IPS-11a (cell line): ENCODE results near the gene ERBIN.
"Not testable (repeated sequence)": the region's sequence is repeated elsewhere in the genome, so short reads cannot be mapped to it uniquely, and the experiment has no call there.

Source experiments
- H3K4me3 ChIP-seq: one replicate; pipeline ENCODE4 v1.5.1; 2013; ENCODE audit warnings: low read depth, low read length, control low read depth

Gene ERBIN

GRCh38 chr5:65916636-65917035, 9.7 kb upstream of the ERBIN start:
- H3K4me3 ChIP-seq = no peak overlapping the region

- no peak overlapping the region for H3K4me3 ChIP-seq
These were observed 6.6 kb upstream of the ERBIN start for GRCh38 chr5:65919773-65920172.

DNA sequence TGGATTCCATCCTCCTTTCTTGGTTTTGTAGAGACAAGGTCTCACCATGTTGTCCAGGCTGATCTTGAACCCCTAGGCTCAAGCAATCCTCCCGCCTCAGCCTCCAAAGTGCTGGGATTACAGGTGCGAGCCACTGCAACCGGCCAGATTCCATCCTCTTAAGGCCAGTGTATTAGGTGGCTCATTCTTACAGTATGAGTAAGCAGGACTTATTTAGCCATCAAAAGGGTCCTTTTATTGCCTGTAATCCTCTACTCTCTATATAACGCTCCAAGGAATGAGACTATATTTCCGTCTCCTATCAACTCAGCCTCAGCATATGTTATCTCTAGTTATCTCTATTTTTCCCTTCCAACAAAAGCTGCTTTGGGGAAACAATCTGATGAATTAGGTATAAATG, 3.0 kb upstream of the ERBIN start:
- H3K4me3 ChIP-seq = no peak overlapping the region

DNA sequence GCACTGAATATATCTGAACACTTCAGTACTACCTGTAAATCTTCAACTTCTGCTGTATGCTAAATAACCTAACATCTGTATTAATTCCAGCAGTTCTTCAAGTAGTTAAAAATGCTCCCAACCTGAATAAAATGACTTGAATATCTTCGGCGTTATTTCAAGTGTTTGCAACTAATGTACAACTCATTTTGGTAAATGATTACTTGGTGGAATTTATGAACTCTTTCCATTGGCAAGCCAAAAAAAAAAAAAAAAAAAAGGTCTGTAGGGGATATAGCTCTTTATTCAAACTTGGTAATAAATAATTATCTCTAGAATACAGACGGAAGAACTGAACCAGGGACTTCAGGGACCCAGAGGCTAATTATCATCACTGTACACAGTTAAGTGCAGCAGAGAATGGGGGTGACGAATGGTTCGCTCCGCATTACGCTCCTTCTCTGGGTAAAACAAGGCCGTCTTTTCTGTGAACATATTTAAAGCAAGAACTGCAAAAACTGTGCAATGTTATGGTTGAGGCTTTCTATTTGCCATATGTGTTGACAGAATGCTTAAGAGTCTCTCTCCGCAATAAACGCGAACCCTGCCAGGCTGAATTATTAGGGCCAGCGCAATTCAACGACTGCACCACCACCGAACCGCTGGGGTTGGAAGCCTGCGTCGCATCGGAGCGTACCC, 1.9 kb upstream of the ERBIN start:
- peak overlapping the region; percentile 81 for H3K4me3 ChIP-seq

DNA sequence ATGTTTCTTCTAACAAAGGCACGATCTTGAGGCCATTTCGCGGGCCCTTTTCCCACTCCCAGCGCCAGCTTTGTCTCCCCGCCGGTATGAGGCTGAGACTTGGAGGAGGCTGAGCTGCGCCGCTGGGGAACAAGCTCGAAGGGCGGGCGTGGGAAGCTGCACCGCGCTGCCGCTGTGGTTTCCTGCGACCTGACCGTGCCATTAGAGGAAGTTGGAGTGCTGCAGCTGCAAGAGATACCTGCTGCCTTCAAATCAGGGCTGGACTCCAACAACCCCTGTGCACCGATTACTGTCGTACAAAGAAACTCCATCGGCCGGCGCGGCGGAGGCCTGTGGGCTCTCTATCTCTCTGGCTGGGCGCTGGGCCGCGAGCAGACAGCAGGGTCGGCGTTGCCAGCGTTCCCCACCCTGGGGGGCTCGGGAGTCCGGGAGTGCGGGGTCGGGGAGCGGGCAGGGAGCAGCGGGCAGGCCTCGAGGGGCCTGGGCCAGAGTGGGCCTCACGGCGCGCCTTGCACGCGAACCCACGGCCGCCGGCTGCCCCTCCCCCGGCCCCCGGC, 1.3 kb upstream of the ERBIN start:
- peak overlapping the region; percentile 81 for H3K4me3 ChIP-seq

GRCh38 chr5:65925601-65926275, 637 bp upstream of the ERBIN start:
- peak overlapping the region; percentile 90 for H3K4me3 ChIP-seq

DNA sequence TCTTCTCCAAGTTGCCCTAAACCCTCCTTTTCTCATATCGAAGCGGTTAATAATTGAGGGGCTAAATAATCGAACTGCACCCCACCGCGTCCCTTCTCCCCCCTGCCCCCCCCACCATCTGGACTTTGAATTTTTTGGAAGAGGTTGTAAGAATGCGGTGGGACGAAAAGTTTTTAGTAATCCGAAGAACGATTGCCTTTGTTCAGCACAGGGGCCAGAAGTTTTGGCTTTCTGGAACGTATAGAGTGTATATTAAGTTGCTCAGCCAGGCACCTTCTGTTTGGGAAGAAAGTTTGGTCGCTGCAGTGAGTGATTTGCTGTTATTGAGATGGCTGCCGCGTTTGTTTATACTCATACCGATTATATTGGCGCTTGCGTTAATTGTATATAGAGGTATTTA, 518 bp downstream of the ERBIN start:
- peak overlapping the region; percentile 90 for H3K4me3 ChIP-seq

DNA sequence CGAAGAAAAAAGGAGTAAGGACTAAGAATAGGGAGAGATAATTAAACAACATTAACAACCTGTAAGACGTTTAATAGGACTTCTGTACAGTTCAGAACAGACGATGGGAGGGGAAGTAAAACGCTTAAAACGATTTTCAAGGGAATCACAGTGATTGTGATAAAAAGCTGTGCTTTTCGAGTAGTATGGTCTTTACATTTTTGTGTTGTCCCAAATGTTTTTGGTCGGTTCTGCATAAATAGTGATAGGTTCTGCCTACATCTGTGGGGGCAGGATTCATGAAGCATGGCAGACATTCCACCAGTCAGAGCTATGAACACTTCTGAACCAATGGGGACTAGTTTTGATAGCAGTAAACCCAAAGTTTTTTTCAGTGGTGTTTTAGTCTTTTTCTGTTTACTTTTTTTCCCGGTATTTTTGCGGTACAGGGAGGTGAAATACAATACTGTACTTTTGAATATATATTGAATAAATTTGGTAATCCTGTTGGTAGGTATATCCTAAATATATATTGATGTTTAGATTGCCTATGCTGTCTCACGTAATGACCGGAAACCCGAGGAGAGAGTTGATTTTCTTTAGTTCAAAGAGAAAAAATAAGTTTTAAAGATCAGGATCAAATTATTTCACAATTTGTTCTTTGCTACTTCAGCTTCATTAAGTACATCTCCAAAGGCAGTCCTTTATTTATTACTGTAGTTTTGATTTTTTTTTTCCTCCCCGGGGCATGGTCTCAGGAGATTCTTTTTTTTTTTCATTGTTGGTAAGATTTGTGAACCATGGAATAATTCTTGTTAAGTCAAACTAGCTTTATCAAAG, 1.3 kb downstream of the ERBIN start:
- peak overlapping the region; percentile 90 for H3K4me3 ChIP-seq

DNA sequence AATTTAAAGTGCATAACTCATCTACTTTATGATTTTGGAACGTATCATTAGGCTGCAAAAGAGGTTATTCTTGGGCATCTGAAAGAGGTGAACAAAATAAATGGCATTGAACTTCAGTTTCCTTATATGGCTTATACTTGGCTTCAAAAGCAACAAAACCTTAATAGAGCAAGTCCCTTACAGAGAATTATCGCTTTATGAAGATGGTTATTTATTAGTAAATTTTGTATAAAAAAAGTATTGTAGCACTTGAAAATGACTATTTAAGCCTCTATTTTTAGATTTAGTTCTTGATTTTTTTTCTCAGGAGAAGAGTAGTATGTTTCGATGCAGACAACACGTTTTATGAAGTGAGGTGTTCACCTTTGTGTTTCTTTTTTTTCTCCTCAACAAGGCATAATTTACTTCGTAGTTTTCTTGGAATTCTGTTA, 2.0 kb downstream of the ERBIN start:
- peak overlapping the region; percentile 90 for H3K4me3 ChIP-seq

- H3K4me3 ChIP-seq = peak overlapping the region; percentile 90
These were observed 2.5 kb downstream of the ERBIN start for GRCh38 chr5:65928860-65929259.

- no peak overlapping the region for H3K4me3 ChIP-seq
These were observed 6.3 kb downstream of the ERBIN start for GRCh38 chr5:65932676-65933075.

DNA sequence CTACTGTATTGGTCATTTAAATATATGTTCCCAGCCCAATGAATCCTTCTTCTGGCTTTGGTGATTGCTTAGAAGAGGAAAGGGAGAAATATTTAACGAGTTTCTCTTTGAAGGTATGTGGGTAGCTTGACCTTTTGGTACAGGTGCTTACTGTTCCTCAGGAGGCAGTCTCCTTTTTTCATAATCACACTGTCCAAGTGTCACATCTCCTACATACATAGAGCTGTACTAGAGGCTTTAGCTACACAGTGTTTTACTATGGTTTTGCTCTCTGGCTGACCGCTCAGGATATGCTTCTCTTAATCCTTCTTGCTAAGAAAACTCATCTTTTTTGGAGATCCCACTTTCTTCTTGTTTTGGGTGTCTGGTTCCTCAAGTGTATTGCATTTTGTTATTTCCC, 6.9 kb downstream of the ERBIN start:
- no peak overlapping the region for H3K4me3 ChIP-seq

DNA sequence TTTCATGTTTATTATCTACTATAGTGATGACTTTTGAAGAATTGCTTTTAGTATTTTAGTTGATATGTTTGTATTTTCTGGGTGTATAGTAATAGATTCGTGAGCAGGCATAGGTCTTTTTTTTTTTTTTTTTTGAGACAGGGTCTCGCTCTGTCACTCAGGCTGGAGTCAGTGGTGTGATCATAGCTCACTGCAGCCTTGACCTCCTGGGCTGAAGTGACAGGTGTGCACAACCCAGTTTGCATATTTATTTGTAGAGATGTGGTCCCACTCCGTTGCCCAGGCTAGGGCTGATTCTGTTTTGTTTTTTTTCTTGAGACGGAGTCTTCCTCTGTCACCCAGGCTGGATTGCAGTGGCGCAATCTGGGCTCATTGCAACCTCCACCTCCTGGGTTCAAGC, 11.9 kb downstream of the ERBIN start:
- no peak overlapping the region for H3K4me3 ChIP-seq

- H3K4me3 ChIP-seq = no peak overlapping the region
These were observed 17.4 kb downstream of the ERBIN start for GRCh38 chr5:65943771-65944170.

- H3K4me3 ChIP-seq = no peak overlapping the region
These were observed 19.9 kb downstream of the ERBIN start for GRCh38 chr5:65946198-65946745.

GRCh38 chr5:65948115-65948747, 21.9 kb downstream of the ERBIN start:
- H3K4me3 ChIP-seq = no peak overlapping the region

- H3K4me3 ChIP-seq = no peak overlapping the region
These were observed 25.0 kb downstream of the ERBIN start for GRCh38 chr5:65951330-65951729.

DNA sequence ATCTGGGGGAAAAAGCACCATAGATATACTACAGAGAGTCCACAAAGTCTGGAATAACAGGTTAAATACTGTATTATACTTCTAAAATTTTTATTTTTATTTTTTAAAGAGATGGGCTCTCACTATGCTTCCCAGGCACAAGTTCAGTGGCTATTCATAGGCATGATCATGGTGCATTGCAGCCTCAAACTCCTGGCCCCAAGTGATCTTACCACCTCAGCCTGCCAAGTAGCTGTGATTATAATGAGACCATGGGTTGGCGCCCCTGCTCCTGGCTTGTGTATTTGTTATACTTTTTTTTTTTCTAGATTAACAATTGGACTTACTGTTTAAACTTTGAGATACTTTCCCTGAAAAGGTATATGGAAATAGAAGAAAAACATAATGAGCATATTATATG, 25.9 kb downstream of the ERBIN start:
- H3K4me3 ChIP-seq = no peak overlapping the region

DNA sequence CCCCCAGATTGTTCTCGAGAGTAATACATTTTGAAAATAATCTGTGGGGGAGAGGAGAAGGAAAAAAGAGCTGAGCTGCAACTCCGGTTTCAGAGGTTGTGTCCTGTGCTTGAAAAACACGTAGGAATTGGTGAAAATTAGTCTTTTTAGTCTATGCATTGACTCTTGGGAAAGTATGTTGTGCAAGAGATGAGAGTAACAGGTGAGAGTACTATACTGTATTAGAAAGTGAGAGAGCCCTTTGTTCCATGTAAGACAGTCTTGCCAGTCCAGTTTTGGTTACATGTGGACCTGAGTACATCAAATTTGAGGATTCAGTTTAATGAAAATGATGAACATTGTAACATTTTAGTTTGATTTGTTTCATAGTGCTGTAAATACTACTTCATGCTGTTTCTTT, 27.8 kb downstream of the ERBIN start:
- no peak overlapping the region for H3K4me3 ChIP-seq

GRCh38 chr5:65955746-65956145, 29.4 kb downstream of the ERBIN start:
- no peak overlapping the region for H3K4me3 ChIP-seq

DNA sequence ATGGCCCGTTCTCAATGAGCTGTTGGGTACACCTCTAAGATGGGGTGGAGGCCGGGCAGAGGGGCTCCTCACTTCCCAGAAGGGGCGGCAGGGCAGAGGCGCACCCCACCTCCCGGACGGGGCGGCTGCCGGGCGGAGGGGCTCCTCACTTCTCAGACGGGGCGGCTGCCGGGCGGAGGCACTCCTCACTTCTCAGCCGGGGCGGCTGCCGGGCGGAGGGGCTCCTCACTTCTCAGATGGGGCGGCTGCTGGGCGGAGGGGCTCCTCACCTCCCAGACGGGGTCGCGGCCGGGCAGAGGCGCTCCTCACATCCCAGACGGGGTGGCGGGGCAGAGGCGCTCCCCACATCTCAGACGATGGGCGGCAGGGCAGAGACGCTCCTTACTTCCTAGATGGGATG, 31.3 kb downstream of the ERBIN start:
- H3K4me3 ChIP-seq = not testable (repeated sequence)
